ENCODE data around the gene KRT1. TPM values are rescaled to one million over a fixed set of nuclear protein-coding genes. Genes with fewer than 3 reads are reported as not detected.
A peak's percentile ranks its signal among the peaks of the same experiment; 100 is the strongest.

Gene KRT1
- total RNA-seq, 8 experiments from 2014 or later = 0.17 to 0.24 (median 0.20) TPM; not detected in 5

GRCh38 chr12:52696588-52696987 lies 16.4 kb upstream of the KRT1 start:
- WGBS, 10 experiments = 13 to 57% (median 40%) methylated on average over 1 to 3 of the region's 3 CpGs; no CpG with 5 or more reads in 4 of the 10 experiments
- no peak overlapping the region for H3K4me3 ChIP-seq
- in situ Hi-C loops (cut with MboI; ENCODE audit: low pct_unique_long_range_greater_than_20kb in 2 of 9, low sequenced_read_pairs in 9 of 9, unreplicated experiment in 9 of 9) = no loop called here
- H3K27ac ChIP-seq = no peak overlapping the region
- no peaks in the 10 kb centered on the region for H3K4me1 ChIP-seq (replicated peaks in 1 of 2)
- no peak for ATAC-seq (replicated peaks in 6 of 8)

DNA sequence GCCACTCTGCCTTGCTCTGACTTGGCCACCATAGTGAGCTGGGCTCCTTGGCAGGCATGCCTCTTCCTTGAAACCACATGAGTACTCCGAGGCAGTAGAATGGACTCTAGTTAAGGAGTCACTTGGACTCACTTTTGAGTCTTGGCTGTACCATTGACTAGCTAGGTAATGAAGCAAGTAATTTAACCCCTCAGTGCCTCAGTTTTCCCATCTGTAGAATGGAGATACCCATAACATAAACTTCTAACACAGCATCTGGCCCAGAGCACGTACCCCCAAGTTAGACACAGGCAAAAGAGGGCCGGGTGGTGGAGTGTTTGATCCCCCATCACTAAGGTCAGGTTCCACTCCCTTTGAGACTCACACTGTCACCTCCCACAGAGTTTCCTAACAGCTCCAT lies 14.8 kb upstream of the KRT1 start:
- H3K4me3 ChIP-seq = no peak overlapping the region
- H3K27ac ChIP-seq = no peak overlapping the region
- no peak for ATAC-seq (replicated peaks in 6 of 8)
- in situ Hi-C loops (cut with MboI; ENCODE audit: low pct_unique_long_range_greater_than_20kb in 2 of 9, low sequenced_read_pairs in 9 of 9, unreplicated experiment in 9 of 9) = no loop called here
- WGBS, 10 experiments = 0 to 75% (median 70%) methylated on average over 1 to 2 of the region's 3 CpGs; no CpG with 5 or more reads in 7 of the 10 experiments
- no peaks in the 10 kb centered on the region for H3K4me1 ChIP-seq (replicated peaks in 1 of 2)

DNA sequence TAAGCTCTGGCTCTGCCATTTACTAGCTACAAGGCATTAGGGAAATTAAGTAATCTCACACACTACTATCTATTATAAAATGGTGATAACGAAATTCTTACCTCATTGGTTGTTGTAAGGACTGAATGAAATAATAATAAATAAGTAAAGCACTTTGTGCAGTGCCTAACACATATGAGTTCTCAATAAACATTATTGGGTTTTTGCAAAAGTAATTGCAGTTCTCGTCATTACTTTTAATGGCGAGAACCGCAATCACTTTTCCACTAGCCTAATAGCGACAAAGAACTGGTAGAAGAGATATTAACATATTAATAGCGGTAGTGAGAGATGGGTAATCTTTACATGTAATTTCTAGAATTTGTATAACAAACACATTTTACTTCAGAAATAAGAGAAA lies 13.9 kb upstream of the KRT1 start:
- no peak for ATAC-seq (replicated peaks in 6 of 8)
- no peaks in the 10 kb centered on the region for H3K4me1 ChIP-seq (replicated peaks in 1 of 2)
- H3K27ac ChIP-seq = no peak overlapping the region
- 60 to 95% (median 74%) methylated on average over 1 to 6 of the region's 6 CpGs for WGBS, 10 experiments
- no peak overlapping the region for H3K4me3 ChIP-seq
- in situ Hi-C loops (cut with MboI; ENCODE audit: low pct_unique_long_range_greater_than_20kb in 2 of 9, low sequenced_read_pairs in 9 of 9, unreplicated experiment in 9 of 9) = no loop called here

GRCh38 chr12:52693261-52693660 lies 13.1 kb upstream of the KRT1 start:
- Histone ChIP-seq H3K27ac (no peak overlapping the region), H3K4me3 (no peak overlapping the region), H3K4me1 (replicated peaks in 1 of 2) (no peaks in the 10 kb centered on the region)
- 20 to 59% (median 50%) methylated on average over 3 to 5 of the region's 5 CpGs; no CpG with 5 or more reads in 4 of the 10 experiments for WGBS, 10 experiments
- no peak for ATAC-seq (replicated peaks in 6 of 8)
- in situ Hi-C loops (cut with MboI; ENCODE audit: low pct_unique_long_range_greater_than_20kb in 2 of 9, low sequenced_read_pairs in 9 of 9, unreplicated experiment in 9 of 9) = no loop called here

- 46 to 100% (median 83%) methylated on average over 1 to 3 of the region's 8 CpGs; no CpG with 5 or more reads in 6 of the 10 experiments for WGBS, 10 experiments
- Histone ChIP-seq H3K27ac (no peak overlapping the region), H3K4me1 (replicated peaks in 1 of 2) (no peaks in the 10 kb centered on the region), H3K4me3 (no peak overlapping the region)
- in situ Hi-C loops (cut with MboI; ENCODE audit: low pct_unique_long_range_greater_than_20kb in 2 of 9, low sequenced_read_pairs in 9 of 9, unreplicated experiment in 9 of 9) = no loop called here
- ATAC-seq (replicated peaks in 6 of 8) = no peak
Measured at GRCh38 chr12:52692254-52692653, 12.0 kb upstream of the KRT1 start.

DNA sequence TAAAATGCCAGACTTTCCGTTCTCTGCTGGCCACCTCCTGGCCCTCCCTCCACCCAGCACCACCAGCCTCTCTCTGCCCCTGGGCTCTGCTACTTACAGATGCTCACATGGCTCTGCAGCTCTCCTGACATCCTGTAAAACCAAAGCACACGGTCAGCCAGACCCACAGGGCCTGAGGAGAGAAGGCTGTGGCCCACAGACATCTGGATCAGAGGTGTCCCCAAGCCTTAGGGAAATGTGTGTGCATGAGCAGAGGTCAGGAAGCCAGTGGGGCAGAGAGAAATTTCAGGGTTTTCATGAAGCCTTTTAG lies 11.6 kb upstream of the KRT1 start:
- peak in 1 of 8 experiments; percentile 9 for ATAC-seq (replicated peaks in 6 of 8)
- Histone ChIP-seq H3K4me1 (replicated peaks in 1 of 2) (no peaks in the 10 kb centered on the region), H3K4me3 (no peak overlapping the region), H3K27ac (no peak overlapping the region)
- 22 to 80% (median 40%) methylated on average over 1 to 2 of the region's 2 CpGs; no CpG with 5 or more reads in 5 of the 10 experiments for WGBS, 10 experiments
- in situ Hi-C loops (cut with MboI; ENCODE audit: low pct_unique_long_range_greater_than_20kb in 2 of 9, low sequenced_read_pairs in 9 of 9, unreplicated experiment in 9 of 9) = no loop called here

GRCh38 chr12:52691076-52691840 lies 11.1 kb upstream of the KRT1 start:
- in situ Hi-C loops (cut with MboI; ENCODE audit: low pct_unique_long_range_greater_than_20kb in 2 of 9, low sequenced_read_pairs in 9 of 9, unreplicated experiment in 9 of 9) = no loop called here
- no peak overlapping the region for H3K27ac ChIP-seq
- peak overlapping the region; percentile 11 to 27 (median 17) for H3K4me3 ChIP-seq
- WGBS, 10 experiments = 14 to 100% (median 30%) methylated on average over 1 to 17 of the region's 45 CpGs; no CpG with 5 or more reads in 4 of the 10 experiments
- no peaks in the 10 kb centered on the region for H3K4me1 ChIP-seq (replicated peaks in 1 of 2)
- peak in 7 of 8 experiments; percentile 41 to 85 (median 61) for ATAC-seq (replicated peaks in 6 of 8)

DNA sequence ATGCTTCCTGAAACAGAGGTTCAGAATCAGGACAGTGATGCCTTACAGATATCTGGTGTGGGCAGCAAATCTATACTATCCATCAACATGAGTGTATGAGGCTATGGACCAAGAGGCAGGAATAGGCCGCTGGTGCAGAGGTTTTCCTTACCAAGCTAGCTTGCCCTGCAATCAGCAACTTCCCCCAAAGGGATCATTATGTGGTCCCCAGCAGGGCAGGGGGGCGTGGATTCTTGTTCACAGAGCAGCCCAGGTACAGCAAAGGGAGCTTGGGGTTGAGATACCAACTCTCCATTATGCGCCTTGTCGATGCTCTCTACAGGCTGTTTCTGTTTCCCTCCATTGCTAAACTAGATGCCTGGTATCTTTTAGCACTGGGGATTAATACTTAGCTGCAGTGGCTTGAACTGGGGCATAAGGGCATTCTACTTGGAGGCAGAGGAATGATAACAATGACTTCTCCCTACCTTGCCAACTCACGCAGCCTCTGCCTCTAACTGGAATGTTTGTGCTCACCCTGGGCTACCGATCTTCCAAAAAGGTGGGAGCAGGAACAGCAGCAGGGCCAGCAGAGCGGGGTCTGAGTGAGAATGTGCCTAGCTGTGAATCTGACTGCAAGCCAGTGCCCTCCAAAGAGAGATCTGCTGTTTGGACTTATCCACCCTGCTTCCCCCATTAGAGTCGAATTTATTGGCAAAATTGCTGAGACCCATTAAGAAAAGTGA lies 10.3 kb upstream of the KRT1 start:
- H3K4me3 ChIP-seq = peak overlapping the region in 3 of 5 donors; percentile 17 to 27 (median 24)
- WGBS, 10 experiments = 7 to 100% (median 49%) methylated on average over 1 to 7 of the region's 8 CpGs; no CpG with 5 or more reads in 1 of the 10 experiments
- no peak overlapping the region for H3K27ac ChIP-seq
- peak in 3 of 8 experiments; percentile 7 to 43 (median 12) for ATAC-seq (replicated peaks in 6 of 8)
- no peaks in the 10 kb centered on the region for H3K4me1 ChIP-seq (replicated peaks in 1 of 2)
- in situ Hi-C loops (cut with MboI; ENCODE audit: low pct_unique_long_range_greater_than_20kb in 2 of 9, low sequenced_read_pairs in 9 of 9, unreplicated experiment in 9 of 9) = no loop called here

GRCh38 chr12:52689936-52690335 lies 9.7 kb upstream of the KRT1 start:
- H3K27ac ChIP-seq = no peak overlapping the region
- in situ Hi-C loops (cut with MboI; ENCODE audit: low pct_unique_long_range_greater_than_20kb in 2 of 9, low sequenced_read_pairs in 9 of 9, unreplicated experiment in 9 of 9) = no loop called here
- no peaks in the 10 kb centered on the region for H3K4me1 ChIP-seq (replicated peaks in 1 of 2)
- no peak for ATAC-seq (replicated peaks in 6 of 8)
- H3K4me3 ChIP-seq = no peak overlapping the region
- WGBS, 10 experiments = 40% methylated on average over 1 of the region's 1 CpG; no CpG with 5 or more reads in 9 of the 10 experiments

DNA sequence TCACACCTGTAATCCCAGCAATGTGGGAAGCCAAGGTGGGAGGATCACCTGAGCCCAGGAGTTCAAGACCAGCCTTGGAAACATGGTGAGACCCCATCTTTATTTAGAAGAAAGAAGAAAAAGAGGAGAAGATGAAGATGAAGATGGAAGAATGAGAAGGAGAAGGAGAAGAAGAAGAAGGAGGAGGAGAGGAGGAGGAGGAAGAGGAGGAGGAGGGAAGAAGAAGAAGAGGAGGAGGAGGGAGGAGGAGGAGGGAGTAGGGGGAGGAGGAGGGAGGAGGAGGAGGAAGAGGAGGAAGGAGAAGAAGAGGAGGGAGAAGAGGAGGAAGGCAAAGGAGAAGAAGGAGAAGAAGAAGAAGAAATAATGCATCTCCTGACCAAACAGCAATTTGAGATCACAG lies 9.0 kb upstream of the KRT1 start:
- Histone ChIP-seq H3K27ac (no peak overlapping the region), H3K4me1 (replicated peaks in 1 of 2) (no peaks in the 10 kb centered on the region), H3K4me3 (no peak overlapping the region)
- ATAC-seq (replicated peaks in 6 of 8) = no peak
- in situ Hi-C loops (cut with MboI; ENCODE audit: low pct_unique_long_range_greater_than_20kb in 2 of 9, low sequenced_read_pairs in 9 of 9, unreplicated experiment in 9 of 9) = no loop called here

DNA sequence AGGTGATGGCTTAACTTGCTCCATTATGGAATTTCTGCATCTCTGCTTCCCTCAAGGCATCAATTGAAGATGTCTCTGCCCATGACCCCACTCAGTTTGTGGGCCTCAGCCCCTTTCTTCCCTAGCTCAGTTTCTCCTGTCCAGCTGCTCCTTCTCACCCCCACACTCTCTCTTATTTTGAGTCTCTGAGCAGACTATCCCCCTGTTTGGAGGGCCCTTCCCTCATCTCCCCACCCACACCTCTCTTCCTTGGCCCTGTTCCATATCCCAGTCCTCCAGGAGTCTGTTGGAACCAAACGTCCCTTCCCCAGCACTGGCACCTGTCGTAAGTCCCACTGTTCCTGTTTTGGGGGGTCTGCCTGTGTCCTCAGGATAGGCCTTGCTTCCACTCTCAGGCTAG lies 8.3 kb upstream of the KRT1 start:
- ATAC-seq (replicated peaks in 6 of 8) = no peak
- Histone ChIP-seq H3K4me1 (replicated peaks in 1 of 2) (no peaks in the 10 kb centered on the region), H3K27ac (no peak overlapping the region), H3K4me3 (no peak overlapping the region)
- in situ Hi-C loops (cut with MboI; ENCODE audit: low pct_unique_long_range_greater_than_20kb in 2 of 9, low sequenced_read_pairs in 9 of 9, unreplicated experiment in 9 of 9) = no loop called here
- WGBS, 10 experiments = 38 to 80% (median 50%) methylated on average over 1 to 2 of the region's 2 CpGs; no CpG with 5 or more reads in 7 of the 10 experiments

DNA sequence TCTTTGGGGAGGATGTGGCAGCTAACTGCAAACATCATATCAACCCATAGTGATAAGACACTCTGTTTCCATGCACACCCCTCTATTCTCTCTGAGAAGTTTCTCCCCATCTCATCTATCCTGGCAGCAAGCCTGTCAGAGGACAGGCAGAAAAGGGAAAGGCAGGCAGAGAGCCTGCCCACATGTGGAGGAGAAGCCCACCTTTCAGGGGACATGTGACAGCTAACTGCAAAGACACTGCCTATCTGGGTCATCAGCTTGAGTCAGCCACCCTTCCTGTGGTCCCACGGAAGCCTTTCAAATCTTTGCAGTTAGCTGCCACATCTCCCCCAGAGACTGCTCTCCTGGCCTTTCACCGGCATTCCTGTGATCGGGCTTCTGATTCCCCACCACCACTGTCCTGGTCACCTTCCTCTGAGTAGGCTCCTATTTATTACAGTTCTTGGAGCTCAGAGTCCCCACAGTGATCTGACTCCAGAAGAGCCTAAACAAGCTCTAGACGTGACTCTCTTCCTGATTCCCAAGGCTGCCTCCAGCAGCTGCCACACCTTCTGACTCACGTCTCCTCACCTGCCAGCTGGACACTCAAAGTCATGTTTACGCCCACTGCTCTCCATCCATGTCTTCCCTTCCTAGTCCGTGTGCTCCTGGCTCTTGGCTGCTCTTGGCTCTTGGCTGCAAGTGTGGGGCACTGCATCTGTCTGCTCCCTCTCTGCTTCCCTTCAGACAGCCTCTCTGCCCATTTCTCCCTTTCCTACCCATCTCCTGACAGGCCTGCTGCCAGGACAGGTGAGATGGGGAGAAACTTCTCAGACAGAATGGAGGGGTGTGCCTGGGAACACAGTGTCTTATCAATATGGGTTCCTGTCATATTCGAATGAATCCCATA lies 7.5 kb upstream of the KRT1 start:
- 0 to 80% (median 63%) methylated on average over 1 to 6 of the region's 8 CpGs; no CpG with 5 or more reads in 2 of the 10 experiments for WGBS, 10 experiments
- H3K4me3 ChIP-seq = no peak overlapping the region
- no peak overlapping the region for H3K27ac ChIP-seq
- in situ Hi-C loops (cut with MboI; ENCODE audit: low pct_unique_long_range_greater_than_20kb in 2 of 9, low sequenced_read_pairs in 9 of 9, unreplicated experiment in 9 of 9) = no loop called here
- ATAC-seq (replicated peaks in 6 of 8) = no peak
- no peaks in the 10 kb centered on the region for H3K4me1 ChIP-seq (replicated peaks in 1 of 2)
